NCI-H748 (cell line): Measurements from ENCODE around the gene MAK.
A peak's percentile ranks its signal among the peaks of the same experiment; 100 is the strongest.
"Not testable (repeated sequence)": the region's sequence is repeated elsewhere in the genome, so short reads cannot be mapped to it uniquely, and the experiment has no call there.

ENCODE experiments used
- DNase-seq: peaks from one replicate; lab custom pipeline; 2025; ENCODE audit not compliant: unreplicated experiment; lab: John Stamatoyannopoulos, UW

Gene MAK

DNA sequence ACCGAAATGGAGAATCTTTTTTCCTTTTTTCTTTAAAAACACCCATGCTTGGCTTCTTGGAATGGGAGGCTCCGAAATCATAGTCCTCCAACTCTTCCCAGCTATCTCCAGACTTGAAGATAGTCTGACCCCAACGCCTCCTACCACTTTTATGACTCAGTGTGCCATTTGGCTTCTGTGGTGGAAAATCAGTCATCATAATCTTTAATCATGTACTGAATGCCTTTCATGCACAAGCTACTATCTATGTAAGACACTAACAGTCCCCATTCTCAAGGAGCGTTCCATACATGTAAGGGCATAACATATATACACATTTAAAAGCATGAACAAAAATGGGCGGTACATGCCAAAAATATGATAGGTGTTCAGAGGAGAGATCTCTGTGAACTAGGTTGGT, 46.7 kb downstream of the MAK start:
- no peak for DNase-seq

DNA sequence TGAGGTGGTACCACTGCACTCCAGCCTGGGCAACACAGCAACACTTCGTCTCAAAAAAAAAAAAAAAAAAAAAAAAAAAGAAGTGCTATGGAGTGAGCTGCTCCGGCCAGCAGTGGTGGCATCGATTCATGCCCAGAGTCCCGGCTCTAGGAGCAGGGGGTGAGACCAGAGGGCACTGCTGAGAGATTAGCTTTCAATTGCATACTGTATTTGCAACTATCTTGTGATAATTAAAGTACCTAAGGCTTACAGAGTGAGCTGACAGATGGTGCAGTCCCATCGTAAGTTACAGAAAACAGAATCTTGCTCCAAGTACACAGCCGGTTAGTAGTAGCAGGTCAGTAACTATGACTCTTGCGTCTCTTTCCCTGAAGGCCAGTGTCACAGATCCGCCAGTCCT, 59.3 kb downstream of the MAK start:
- DNase-seq, result no peak

DNA sequence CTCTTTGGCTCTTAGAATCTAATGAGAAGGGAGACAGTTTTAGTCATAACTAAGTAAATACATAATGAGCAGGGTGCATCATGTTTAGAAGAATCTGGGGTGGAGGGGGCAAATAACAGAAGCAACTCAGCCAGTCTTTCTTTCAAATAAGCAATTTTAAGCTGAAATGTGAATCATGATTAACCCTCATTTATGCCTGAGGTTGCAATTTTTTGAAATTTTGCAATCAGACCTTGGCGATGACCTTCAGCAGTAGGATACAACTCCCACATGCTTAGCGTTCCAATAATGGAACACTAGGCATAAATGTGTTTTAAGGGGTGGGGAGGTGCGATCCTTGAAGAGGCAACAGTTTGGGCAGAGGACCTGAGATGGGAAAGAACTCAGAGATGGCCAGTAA, 60.1 kb downstream of the MAK start:
- DNase-seq, result no peak

DNA sequence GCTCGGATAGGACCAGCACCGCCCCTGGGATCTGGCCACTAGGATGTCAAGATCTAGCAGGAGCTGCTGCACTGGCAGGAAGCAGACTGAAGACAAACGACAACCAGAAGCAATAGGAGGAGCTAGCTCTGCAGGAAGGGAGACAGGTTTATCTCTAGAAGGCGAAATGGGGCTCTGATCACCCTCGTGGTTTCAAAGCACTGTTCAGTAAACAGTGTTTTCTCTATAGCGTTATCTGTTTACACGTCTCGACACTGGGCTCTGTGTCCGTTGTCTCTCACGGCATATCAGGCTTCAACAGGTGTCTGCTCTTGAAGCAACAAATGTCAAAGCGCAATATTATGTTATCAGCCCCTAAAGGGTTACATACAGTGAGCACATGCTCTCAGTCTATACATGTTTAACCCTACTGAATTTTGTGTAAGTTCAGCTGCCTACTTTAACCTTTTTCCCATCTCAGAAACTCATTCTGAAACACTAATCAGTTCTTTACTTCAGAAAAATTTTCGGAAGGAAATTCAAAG, 66.9 kb downstream of the MAK start:
- no peak for DNase-seq

DNA sequence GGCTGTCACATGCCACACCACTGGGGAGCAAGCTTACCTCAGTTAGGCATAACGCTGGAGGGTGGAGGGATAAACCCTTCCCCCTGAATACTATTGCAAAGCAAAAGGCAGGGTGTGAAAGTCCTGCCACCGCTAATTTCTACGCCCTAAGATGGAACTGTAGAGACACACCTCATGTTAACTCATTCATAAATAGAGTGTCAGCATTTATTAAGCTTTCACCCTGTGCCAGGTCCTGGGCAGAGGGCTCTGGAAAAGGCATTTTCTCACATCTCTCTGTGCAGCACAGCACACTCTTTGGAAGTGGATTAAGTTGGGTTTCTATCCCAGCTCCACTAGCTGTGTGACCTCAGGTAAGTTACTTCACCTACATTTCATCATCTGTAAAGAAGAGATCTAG, 68.9 kb downstream of the MAK start:
- DNase-seq, result no peak

DNA sequence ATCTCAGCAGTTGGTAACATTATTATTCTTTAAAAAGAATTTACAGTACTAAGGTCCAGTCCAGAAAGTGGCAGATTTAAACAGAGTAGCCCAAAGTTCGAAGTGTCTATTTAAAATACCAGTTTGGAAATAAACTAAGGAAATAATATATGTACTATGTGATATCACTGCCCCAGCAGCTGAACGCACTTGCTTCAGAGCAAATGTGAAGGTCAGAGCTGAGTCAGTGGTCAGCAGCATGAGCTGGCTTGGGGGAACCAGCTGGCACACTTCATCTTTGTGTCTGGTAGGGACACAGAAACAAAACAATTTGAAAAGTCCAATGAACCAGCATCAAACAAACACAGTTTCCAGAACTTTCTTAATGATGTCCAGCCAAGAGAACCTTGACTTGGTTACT, 75.3 kb downstream of the MAK start:
- DNase-seq, result no peak

DNA sequence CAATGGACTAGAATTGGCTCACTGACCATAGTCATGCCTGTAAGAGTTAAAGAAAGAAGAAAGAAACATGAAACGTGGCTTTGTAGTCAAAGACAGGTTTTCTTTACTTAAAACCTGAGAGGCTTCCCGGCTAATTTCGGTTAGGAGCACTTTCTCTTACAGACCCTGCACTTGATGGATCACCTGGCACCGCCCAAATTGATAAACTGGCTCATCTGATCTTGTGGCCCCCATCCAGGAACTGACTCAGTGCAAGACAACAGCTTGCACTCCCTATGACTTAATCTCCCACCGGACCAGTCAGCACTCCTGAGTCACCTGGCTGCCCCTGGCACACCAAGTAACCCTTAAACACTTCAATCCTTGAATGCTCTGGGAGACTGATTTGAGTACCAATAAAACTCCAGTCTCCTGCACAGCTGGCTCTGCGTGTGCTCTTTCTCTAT, 78.4 kb downstream of the MAK start:
- no peak for DNase-seq

DNA sequence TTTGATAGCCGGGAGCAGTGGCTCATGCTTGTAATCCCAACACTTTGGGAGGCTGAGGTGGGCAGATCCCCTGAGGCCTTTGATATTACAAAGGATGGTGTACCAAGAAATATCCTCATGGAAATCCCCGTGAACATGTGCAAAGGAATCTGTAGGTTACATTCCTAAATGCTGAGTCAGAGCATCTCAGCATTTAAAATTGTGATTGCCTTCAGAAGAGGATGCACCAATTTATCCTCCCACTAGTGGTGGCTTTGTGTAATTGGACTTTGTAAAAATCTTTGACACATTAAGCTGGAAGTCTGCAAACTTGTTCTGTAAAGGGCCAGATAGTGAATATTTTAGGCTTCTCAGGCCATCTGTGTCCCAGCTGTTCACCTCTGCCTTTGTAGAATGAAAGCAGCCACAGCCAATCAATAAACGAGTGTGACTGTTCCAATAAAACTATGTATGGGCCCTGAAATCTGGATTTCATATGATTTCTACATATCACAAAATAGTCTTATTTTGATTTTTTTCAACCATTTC, 79.0 kb downstream of the MAK start:
- DNase-seq, result peak; percentile 45

DNA sequence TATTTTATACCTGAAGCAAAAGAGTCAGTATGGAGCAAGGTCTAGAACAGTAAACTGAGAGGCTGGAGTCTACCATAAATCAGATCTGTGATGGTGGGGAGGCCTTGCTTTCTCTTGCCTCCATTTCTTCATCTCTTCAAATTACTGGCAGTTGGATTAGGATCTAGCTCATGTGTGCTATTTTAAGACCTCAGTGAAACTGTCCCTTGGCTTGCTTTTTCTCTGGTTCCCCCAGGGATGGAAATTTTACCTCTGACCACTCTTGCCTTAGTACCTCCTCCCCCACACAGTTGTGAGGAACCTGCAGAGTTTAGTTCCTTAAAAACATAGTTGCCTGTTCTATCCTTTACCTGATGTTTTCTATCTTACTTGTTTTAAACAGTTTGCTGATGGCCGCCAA, 82.3 kb downstream of the MAK start:
- no peak for DNase-seq

DNA sequence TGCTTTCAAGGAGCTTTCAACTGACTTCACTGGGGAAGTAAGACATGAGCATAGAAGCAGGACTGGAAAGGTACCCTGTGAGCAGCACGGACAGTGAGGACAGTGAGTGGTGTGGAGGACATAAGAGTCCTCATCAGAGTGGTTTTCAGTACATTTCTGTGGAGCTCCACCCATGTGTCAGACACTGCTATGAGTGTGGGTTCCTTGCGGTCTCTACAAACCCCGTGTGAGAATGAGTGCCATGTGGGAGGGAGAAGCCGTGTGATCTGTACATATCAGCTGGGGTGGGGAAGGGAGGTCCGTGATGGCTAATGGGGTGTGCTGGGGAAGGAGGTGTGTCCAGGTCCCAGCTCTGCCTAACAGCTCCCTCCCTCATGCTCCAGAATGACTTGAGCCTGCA, 86.6 kb downstream of the MAK start:
- not testable (repeated sequence) for DNase-seq

DNA sequence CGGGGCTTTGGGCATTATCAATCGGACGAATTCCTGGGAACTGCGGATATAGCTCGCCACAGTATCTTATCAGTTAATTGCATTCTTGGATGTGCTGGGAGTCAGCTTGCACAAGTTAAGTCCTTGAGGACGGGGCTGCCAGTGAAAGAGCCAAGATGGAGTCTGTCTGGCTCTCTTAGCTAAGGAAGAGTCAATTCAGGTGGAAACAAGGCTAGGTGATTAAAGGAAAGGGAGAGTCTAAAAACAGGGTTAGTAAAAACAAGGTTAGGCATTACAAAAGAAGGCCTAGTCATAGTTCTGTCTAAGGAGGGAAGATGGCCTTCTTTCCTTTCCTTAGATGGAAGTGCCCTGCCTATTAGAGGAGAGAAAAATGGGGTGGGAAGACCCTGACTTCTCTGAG, 87.8 kb downstream of the MAK start:
- DNase-seq, result not testable (repeated sequence)

DNA sequence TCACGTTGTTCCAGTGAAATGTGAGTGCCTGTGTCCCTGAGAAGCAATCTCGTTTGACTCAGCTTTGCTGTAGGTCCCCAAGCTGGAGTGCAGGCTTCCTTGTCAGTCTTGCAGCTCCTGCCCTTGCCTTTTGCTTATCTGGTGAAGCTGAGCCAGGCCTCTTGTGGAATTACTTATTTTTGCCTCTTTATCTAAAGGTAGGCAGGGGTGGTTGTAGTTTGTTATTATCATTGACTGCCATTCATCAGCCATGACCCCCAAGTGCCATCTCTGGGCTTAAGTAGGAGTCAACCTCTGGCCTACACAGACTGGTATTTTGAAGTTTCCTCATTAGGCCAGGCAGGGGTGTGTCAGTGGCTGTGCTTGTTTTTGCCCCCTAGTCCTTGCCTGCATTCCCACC, 88.6 kb downstream of the MAK start:
- DNase-seq, result no peak

DNA sequence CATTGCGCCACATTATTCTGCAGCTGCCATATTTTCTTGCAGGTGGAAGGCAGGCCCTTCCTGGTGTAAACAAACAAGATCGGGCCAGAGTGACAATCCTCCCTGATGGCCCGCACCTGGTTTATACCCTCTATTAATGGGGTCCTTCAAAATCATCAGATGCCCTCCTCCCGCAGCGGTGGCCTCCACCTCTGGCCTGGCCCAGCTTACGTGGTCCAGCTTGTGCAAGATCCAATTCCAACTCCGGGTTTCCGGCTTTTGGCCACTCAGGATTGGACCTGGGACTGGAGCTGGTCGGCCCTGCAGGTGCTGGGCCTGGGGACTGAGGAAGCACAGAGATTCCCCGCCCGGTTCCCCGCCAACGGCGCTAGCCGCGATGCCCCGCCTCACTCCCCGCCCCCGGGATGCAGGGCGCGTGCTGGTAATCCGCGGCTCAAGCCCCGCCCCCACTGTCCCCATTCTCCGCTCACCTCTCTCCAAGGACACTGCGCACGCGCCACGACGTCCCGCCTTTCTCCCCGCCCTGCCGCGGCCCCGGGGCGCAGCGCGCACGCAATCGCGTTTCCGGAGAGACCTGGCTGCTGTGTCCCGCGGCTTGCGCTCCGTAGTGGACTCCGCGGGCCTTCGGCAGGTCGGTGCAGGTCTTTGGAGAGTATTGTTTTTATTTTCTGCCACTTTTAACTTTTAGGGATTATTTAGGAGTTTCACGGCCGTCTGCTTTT, 90.9 kb downstream of the MAK start, which contains the start of gene TMEM14B:
TSS of gene TMEM14B (plus strand) at position 555 of the 722 bp plus-strand sequence. CDS start 1,441 bp downstream, outside the sequence.
- peak; percentile 99 for DNase-seq

DNA sequence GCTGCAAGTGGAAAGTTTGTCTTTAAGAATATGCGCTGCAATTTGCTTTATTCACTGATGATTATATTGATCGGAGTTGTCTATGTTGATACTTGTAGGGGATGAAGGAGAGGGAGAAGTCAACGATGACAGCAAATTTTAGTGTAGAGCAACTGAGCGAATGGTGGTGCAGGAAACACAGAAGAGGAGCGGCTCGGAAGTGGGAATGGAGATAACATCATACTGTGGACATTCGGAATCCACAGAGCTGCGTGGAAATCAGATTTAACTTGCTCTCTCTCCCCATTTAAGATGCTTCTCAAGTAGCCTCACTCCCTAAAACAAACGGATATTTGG, 91.5 kb downstream of the MAK start:
- no peak for DNase-seq

DNA sequence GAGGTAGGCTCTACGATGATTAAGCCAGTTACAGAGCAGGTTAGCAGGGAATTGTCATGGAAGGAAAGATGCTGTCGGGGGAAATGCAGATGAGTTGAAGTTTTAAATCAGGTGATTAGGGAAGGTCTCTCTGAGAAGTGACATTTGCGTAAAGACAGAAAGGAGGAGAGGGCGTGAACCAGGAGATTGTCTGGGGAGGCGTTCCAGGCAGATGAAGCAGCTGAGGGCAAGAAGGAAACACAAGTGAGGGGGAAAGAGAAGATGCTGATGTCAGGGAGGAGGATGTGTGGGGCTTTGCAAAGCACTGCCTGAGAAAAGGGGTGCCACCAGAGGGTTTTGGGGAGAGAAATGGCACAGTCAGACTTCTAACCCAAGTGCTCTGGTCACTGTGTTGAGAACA, 93.2 kb downstream of the MAK start:
- no peak for DNase-seq

DNA sequence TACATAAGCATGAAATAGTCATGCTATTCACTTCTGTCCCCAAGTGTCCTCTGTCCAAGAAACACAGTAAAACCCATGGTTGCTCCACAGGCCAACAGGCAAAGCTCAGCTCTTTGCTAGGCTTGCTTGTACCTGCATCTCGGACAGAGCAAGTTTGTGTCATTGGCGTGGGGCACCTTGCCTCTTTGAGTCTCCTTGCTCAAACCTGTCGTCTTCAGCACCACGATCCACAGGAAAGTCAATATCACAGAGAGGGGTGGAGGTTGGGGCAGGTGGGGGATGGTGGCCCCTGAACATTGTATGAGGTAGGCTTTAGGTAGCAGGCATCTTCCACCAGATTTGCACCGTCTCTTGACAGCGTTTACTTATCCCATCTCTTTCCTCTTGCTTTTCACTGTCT, 94.8 kb downstream of the MAK start:
- DNase-seq, result no peak

DNA sequence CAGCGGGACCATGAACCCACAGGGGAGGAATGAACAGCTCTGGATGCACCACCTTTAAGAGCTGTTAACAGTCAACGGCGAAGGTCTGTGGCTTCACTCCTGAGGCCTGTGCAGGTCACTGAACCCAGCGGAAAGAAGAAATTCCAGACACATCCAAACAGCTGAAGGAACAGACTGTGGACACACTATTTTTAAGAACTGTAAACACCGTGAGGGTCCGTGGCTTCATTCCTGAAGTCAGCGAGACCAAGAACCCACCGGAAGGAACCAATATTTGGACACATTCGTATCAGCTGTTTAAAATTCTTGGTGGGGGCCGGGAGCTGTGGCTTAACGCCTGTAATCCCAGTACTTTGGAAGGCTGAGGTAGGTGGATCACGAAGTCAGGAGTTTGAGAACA, 96.1 kb downstream of the MAK start:
- DNase-seq, result no peak

DNA sequence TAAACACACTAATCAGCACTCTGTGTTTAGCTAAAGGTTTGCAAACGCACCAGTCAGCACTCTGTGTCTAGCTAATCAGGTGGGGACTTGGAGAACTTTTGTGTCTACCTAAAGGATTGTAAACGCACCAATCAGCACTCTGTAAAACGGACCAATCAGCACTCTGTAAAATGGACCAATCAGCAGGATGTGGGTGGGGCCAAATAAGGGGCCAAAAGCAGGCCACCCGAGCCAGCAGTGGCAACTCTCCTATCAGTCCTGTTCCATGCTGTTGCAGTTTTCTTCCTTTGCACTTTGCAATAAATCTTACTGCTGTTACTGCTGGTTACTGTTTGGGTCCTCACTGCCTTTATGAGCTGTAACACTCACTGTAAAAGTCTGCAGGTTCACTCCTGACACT, 96.7 kb downstream of the MAK start:
- not testable (repeated sequence) for DNase-seq

DNA sequence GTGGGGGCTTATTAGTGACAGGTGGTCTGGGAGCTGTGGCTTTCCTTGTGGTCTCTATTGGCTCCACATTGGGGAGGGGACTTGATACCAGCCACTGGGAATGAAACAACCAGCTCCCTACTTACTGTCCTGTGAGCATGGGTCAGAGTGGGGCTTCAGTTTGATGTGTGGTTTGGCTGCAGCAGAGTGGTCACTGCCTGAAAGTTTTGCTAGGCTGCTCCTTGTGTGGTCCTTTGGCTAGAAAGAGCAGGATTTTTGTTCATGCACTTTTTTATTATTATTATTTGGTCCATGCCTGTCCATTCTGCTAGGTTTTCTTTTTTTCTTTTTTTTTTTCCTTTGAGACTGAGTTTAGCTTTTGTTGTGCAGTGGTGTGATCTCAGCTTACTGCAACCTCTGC, 98.3 kb downstream of the MAK start:
- DNase-seq, result no peak

DNA sequence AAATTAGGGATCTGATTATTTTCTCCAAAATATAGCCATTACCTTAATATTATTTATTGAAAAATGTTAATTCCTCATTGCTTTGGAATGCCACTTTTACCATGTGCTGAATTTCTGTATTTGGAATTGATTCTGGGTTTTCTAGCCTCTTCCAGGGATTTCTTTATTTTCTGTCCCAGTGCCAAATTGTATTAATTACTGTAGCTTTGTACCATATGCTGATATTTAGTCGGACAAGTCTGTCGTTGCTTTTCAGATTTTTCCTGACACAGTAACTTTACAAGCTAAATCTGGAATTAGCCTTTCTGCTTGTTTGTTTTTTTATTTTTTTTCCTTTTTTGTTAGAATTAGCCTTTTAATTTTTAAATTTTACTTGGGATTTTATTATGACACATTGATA, 101.6 kb downstream of the MAK start:
- DNase-seq, result no peak

DNA sequence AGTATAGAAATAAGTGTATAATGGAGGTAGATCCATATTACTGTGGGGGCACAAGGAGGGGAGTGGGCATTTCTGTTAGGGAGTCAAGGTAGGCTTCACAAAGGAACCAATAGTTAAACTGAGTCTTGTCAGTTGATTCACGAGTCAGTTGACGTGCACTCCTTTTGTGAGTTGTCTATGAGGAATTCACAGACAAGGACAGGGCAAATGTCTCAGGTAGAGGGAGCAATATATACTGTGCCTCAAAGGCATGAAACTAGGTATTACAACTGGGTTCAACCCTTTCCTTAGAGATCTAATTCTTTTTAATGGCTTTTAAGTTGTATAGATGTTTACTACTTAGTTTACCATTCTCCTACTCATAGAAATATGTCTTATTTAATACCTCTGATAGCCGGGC, 104.5 kb downstream of the MAK start:
- DNase-seq, result no peak

DNA sequence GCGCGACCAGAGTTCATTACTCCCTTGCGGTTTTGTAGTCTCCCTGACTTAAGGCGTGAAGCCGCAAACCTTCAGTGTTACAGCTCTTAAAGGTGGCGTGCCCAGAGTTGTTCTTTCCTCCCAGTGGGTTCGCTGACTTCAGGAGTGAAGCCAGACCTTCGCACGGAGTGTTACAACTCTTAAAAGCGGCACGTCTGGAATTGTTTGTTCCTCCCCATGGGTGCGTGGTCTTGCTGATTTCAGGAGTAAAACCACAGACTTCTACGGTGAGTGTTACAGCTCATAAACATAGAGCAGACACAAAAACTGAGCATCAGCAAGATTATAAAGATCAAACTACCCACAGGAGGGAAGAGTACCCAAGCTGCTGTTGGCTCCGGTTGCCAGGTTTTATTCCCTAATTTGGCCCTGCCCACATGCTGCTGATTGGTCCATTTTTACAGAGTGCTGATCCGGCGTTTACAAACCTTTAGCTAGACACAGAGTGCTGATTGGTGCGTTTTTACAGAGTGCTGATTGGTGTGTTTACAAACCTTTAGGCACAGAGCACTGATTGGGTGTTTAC, 105.1 kb downstream of the MAK start:
- DNase-seq, result no peak

DNA sequence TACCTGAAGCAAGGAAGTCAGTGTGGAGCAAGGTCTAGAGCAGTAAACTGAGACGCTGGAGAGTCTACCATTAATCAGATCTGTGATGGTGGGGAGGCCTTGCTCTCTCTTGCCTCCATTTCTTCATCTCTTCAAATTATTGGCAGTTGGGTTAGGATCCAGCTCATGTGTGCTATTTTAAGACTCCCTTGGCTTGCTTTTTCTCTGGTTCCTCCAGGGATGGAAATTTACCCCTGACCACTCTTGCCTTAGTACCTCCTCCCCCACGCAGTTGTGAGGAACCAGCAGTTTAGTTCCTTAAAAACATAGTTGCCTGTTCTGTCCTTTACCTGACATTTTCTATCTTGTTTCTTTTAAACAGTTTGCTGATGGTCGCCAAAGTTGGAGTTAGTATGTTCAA, 108.1 kb downstream of the MAK start:
- no peak for DNase-seq
